Osteocyte (in vitro differentiated cells): Measurements from ENCODE around the gene LRRC10B. TPM values are rescaled to one million over a fixed set of nuclear protein-coding genes. Genes with fewer than 3 reads are reported as not detected.

Experiments used
- DNase-seq: peaks from one replicate; pipeline ENCODE4 v3.0.0; 2021; ENCODE audit warnings: mixed read lengths; ENCODE audit not compliant: unreplicated experiment; ENCODE audit errors: extremely low spot score
- H3K27ac Mint-ChIP-seq: one replicate; pipeline ENCODE4 v1.8.0; 2021; ENCODE audit warnings: mild to moderate bottlenecking, mixed read lengths; ENCODE audit not compliant: unreplicated experiment
- H3K27me3 Mint-ChIP-seq: one replicate; pipeline ENCODE4 v1.8.0; 2021; ENCODE audit warnings: mixed read lengths; ENCODE audit not compliant: unreplicated experiment
- H3K36me3 Mint-ChIP-seq: one replicate; pipeline ENCODE4 v1.8.0; 2021; ENCODE audit warnings: mixed read lengths; ENCODE audit not compliant: unreplicated experiment
- H3K4me1 Mint-ChIP-seq: one replicate; pipeline ENCODE4 v1.8.0; 2021; ENCODE audit warnings: mixed read lengths; ENCODE audit not compliant: unreplicated experiment
- H3K4me3 Mint-ChIP-seq: one replicate; pipeline ENCODE4 v1.8.0; 2021; ENCODE audit warnings: mild to moderate bottlenecking, moderate library complexity, mixed read lengths; ENCODE audit not compliant: unreplicated experiment
- H3K9me3 Mint-ChIP-seq: one replicate; pipeline ENCODE4 v1.8.0; 2021; ENCODE audit warnings: mixed read lengths; ENCODE audit not compliant: unreplicated experiment
- total RNA-seq: library from RNA; stranded (reverse); gene quantifications from 2 replicates; pipeline ENCODE4 v1.2.1, GENCODE V29; 2021
- TF ChIP-seq, protein P1 (sequence below): fragments of 200-600 bp; sonication (generic); IDR thresholded peaks from 2 replicates; pipeline ENCODE4 v1.5.0; 2021; ENCODE audit warnings: antibody characterized with exemption, mild to moderate bottlenecking, moderate library complexity

The LRRC10B gene
- total RNA-seq, 1 donor from 2014 or later, result not detected

DNA sequence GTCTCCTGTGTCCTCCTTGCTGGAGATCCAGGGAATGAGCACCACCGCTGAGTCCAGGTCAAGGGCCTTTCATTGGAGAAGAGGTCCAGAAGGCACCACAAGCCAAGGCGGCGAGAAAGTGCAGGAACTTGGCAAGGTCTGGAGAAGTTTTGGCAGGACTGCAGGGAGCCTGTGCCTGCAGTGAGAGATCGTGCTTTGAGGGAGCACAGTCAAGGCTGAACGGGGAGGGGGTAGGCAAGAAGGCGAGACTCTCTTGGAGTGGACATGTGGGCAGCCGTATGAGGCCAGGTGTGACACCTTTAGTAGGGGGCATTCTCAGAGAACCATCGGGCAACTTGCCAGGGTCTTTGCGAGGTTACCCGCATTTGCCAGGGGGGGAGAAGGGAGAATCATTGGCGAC is 30.5 kb downstream of the LRRC10B start:
- H3K27ac Mint-ChIP-seq, result no peak overlapping the region
- no peaks in the 10 kb centered on the region for H3K9me3 Mint-ChIP-seq

DNA sequence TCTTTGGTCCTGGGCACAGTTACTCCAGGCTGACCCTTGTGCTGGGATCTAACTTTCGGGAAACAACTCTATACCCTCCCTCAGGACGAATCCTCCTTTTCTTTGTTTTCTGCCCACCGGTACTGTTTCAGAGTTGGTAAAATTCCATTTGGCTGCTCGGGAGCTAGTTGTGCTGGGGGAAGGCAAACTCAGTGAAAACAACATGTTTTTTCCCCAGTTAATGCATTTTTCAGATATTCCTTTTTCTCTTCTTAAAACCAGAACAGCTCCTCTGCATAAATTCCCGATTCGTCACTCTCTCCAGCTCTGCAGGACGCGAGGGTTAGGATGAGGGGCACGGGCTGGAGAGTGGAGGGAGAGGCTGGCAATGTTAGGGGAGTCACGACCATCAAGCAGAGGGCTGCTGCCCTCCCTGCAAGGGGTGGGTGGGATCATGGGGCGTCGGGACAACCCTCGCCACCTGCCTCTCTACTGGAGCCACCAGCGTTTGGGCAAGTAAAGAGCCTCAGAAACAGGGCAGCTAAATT is 31.3 kb downstream of the LRRC10B start:
- no peak overlapping the region for H3K4me3 Mint-ChIP-seq
- H3K27ac Mint-ChIP-seq, result no peak overlapping the region
- TF ChIP-seq, protein P1, sequence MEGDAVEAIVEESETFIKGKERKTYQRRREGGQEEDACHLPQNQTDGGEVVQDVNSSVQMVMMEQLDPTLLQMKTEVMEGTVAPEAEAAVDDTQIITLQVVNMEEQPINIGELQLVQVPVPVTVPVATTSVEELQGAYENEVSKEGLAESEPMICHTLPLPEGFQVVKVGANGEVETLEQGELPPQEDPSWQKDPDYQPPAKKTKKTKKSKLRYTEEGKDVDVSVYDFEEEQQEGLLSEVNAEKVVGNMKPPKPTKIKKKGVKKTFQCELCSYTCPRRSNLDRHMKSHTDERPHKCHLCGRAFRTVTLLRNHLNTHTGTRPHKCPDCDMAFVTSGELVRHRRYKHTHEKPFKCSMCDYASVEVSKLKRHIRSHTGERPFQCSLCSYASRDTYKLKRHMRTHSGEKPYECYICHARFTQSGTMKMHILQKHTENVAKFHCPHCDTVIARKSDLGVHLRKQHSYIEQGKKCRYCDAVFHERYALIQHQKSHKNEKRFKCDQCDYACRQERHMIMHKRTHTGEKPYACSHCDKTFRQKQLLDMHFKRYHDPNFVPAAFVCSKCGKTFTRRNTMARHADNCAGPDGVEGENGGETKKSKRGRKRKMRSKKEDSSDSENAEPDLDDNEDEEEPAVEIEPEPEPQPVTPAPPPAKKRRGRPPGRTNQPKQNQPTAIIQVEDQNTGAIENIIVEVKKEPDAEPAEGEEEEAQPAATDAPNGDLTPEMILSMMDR, result no peak
- H3K36me3 Mint-ChIP-seq, result no peaks in the 10 kb centered on the region
- H3K9me3 Mint-ChIP-seq, result no peaks in the 10 kb centered on the region
- no peak for DNase-seq
- peaks cover 6% of the 10 kb centered on the region for H3K4me1 Mint-ChIP-seq
- H3K27me3 Mint-ChIP-seq, result peaks cover 32% of the 10 kb centered on the region

More for the DNA sequence above, 30.5 kb downstream of the LRRC10B start:
- Mint-ChIP-seq H3K27me3 (peaks cover 37% of the 10 kb centered on the region), H3K36me3 (no peaks in the 10 kb centered on the region), H3K4me3 (no peak overlapping the region), H3K4me1 (peaks cover 6% of the 10 kb centered on the region)
- TF ChIP-seq, protein P1, result no peak
- no peak for DNase-seq

DNA sequence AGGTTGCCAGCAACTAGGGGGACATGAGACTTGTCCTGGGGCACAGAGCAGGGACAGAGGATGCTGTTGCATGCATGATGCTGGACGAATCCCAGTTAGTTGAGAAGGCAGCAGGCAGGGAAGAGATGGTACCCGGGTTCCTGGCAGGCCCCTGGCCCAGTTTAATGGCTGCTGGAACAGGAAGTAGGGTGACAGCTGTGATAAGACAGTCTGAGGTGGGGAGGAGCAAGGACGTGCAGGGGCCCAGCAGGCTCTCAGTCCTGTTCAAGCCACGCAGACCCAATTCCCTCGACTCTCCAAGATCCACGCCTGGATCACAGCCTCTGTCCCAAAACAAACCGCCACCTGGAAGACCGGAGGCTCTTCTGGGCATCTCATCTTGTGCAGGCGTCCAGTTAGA is 32.0 kb downstream of the LRRC10B start:
- TF ChIP-seq, protein P1, result no peak
- H3K27me3 Mint-ChIP-seq, result peaks cover 28% of the 10 kb centered on the region
- no peak for DNase-seq
- H3K4me3 Mint-ChIP-seq, result no peak overlapping the region
- H3K36me3 Mint-ChIP-seq, result no peaks in the 10 kb centered on the region
- H3K27ac Mint-ChIP-seq, result no peak overlapping the region
- no peaks in the 10 kb centered on the region for H3K9me3 Mint-ChIP-seq
- H3K4me1 Mint-ChIP-seq, result peaks cover 6% of the 10 kb centered on the region

DNA sequence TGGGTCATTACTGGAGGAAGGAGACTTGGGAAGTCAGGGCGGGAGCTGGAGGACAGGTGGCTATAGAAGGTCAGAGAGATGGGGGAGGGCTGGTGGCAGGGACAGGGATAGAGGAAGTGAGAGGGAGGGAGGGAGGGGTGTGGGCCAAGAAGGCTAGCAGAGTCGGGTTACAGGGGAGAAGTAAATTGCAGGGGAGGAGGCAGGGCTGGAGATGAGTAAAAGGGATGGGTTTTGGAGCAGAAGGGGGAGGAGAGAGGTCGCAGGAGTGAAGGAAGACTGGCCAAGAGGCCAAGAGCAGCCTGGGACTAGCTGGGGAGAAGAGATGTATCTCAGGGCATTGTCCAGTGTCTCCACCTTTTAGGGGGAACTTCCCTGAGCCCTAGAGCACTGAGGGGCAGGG is 33.0 kb downstream of the LRRC10B start:
- no peak overlapping the region for H3K27ac Mint-ChIP-seq
- no peak overlapping the region for H3K4me3 Mint-ChIP-seq
- no peak for DNase-seq
- H3K27me3 Mint-ChIP-seq, result peaks cover 28% of the 10 kb centered on the region
- H3K4me1 Mint-ChIP-seq, result peaks cover 6% of the 10 kb centered on the region
- TF ChIP-seq, protein P1, result no peak
- no peaks in the 10 kb centered on the region for H3K9me3 Mint-ChIP-seq
- H3K36me3 Mint-ChIP-seq, result no peaks in the 10 kb centered on the region

DNA sequence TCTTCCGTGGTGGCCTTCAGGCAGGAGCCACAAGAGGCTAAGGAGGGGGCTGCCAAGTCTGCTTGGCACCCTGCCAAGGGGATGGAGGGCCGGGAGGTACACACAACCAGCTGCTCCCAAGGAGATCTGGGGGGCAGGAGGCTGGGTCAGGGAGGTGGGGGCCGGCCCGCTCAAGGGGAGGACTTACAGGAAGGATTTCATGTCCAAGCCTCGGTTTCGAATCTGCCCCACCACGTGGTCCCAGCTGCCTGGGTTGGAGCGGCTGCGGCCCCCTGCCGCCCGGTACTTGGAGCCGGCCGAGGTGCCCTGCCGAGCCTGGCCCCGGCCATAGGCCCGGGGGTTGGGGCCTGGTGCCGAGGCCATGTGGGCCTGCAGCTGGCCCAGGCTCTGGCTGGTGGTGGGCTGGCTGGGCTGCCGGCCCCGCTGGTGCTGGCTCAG is 33.5 kb downstream of the LRRC10B start:
- no peak overlapping the region for H3K27ac Mint-ChIP-seq

More for the DNA sequence above, 33.5 kb downstream of the LRRC10B start:
- peaks cover 28% of the 10 kb centered on the region for H3K27me3 Mint-ChIP-seq
- DNase-seq, result no peak
- peaks cover 6% of the 10 kb centered on the region for H3K4me1 Mint-ChIP-seq
- no peaks in the 10 kb centered on the region for H3K9me3 Mint-ChIP-seq
- H3K4me3 Mint-ChIP-seq, result no peak overlapping the region
- TF ChIP-seq, protein P1, result no peak
- H3K36me3 Mint-ChIP-seq, result no peaks in the 10 kb centered on the region
